Astrocyte (in vitro differentiated cells and primary cell): Measurements from ENCODE around the gene POTEG.
"Not testable (repeated sequence)": the region's sequence is repeated elsewhere in the genome, so short reads cannot be mapped to it uniquely, and the experiment has no call there.

Source experiments
- CTCF ChIP-seq: IDR thresholded peaks from 2 replicates; pipeline ENCODE4 v1.5.1; 2011; ENCODE audit warnings: low read depth, mild to moderate bottlenecking, inconsistent platforms, low read length, moderate library complexity; ENCODE audit not compliant: insufficient read depth
- EZH2 ChIP-seq: IDR thresholded peaks from 2 replicates; pipeline ENCODE4 v1.6.1; 2012; ENCODE audit warnings: mild to moderate bottlenecking, low read length, inconsistent platforms; ENCODE audit not compliant: insufficient read depth

GRCh38 chr14:19386996-19387395 lies 47.1 kb downstream of the POTEG start:
- TF ChIP-seq CTCF, EZH2: not testable (repeated sequence)
